ENCODE results near the gene TECPR2.
A peak's percentile ranks its signal among the peaks of the same experiment; 100 is the strongest.
"Not testable (repeated sequence)": the region's sequence is repeated elsewhere in the genome, so short reads cannot be mapped to it uniquely, and the experiment has no call there.

Gene TECPR2

DNA sequence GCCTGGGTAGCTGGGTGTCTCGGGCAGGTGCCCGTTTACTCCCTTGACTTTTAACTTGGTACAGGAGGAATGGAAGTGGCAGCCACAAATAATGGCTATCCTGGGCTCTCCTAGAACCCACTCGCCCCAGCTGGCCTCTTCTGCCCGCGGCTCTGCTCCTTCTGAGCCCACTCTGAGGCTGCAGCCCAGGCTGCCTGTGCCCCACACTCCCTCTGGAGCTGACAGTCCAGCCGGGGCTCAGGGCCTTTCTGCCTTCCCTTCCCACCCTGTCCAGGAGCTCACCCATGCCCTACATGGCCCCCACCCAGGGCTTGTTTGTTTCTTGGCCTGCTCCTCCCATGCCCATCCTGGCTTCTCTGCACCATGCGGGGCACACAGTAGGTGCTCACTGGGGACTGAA, 27.6 kb upstream of the TECPR2 start:
- no peak for DNase-seq

DNA sequence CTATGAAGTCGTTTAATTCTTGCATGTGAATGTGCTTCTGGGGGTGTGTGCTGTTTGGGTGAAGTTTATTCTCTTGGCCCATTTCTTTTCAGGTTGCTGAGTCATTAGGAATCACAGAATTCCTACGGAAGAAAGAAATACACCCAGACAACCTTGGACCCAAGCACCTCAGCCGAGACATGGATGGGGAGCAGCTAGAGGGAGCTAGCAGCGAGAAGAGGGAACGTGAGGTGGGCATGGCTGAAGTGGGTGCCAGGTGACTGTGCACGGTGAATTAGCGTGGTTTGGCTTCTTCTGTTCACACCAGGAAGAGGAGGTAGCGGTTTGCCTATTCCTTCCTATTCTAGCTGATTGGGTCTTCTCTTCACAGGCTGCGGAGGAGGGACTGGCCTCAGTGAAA, 24.0 kb upstream of the TECPR2 start:
- DNase-seq = no peak

DNA sequence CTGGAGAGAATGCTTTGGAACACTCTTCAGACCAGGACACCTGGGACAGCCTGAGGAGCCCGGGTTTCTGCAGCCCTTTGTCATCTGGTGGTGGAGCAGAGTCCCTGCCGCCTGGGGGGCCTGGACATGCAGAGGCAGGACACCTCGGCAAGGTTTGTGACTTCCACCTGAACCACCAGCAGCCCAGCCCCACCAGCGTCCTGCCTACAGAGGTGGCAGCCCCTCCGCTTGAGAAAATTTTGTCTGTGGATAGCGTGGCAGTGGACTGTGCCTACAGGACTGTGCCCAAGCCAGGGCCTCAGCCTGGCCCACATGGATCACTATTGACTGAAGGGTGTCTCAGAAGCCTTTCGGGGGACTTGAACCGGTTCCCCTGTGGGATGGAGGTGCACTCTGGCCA, 21.2 kb upstream of the TECPR2 start:
- no peak for DNase-seq

DNA sequence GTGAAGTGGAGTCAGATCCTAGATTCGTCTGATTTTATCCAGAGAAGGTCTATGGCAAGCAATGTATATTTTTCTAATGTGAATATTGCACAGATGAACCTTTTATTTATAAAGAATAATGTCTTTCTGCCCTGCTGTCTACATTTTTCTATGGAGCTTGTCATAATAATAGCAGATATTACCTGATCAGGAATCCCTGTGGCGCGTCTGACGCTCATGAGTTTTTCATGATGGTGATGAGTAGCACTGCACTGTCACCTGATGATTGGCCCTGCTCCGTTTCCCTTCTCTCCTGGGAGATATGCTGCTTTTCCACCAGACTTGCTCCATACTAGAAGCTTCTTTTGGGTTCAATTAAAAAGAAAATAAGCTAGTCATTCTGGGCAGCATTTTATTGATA, 20.5 kb upstream of the TECPR2 start:
- no peak for DNase-seq

DNA sequence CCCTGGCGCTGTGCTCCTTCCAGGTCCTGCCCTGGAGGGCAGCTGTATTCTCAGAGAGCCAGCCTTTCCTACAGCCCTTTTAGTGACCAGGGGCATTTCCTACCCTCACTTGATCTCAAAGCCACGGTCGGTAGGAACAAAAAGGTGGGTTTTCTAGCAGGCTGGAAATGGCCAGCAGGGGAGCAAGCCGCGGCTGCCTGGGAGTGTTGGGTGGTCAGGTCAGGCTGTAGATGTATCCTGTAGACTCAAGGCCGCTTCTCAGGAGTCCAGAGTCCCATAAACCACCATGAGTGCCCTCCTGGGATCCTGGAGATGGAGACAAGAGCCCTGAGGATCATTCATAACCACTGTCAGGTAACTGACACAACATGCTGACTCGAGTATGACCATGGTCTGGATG, 18.7 kb upstream of the TECPR2 start:
- DNase-seq = no peak

DNA sequence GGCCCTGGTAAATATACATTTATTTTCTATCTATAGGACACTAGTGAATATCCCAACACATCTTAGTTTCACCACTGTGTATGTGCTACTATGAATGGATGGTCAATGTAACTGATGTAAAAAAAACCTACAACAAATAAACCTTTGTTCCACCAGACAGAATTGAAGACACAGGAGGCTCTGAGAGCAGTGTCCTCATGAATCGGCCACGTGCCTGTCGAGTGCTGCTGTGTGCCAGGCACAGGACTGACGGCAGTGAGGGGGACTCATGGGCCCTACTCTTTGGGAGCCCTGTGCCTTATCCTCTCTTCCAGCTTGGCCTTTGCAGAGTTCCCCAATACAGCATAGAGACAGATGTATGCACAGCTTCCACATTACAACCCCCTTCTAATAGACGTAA, 18.3 kb upstream of the TECPR2 start:
- no peak for DNase-seq

DNA sequence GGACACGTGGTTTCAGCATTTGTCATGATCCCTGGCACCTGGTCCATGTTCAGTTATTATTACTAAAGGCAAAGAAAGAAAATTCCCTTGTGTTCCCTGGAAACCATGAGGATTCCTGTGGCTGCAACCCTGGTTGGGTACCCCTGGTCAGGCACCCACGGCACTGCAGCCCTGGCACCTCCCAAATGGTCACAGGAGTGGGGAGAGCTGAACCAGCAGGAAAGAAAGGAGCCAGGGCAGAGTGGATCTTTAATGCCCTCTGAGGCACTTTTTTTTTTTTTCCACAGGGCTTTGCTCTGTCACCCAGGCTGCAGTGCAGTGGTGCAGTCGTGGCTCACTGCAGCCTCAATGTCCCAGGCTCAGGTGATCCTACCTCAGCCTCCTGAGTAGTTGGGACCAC, 17.5 kb upstream of the TECPR2 start:
- DNase-seq = no peak

DNA sequence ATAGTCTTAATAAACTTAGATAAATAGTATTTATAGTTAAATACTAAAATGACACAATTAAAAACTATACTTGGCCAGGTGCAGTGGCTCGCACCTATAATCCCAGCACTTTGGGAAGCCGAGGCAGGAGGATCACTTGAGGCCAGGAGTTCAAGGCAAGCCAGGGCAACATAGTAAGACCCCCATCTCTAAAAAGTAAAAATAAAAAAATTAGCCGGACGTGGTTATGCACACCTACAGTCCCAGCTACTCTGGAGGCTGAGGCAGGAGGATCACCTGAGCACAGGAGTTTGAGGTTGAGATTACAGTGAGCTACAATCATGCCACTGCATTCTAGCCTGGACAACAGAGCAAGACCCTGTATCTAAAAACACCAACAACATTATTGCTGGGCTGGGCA, 16.1 kb upstream of the TECPR2 start:
- DNase-seq = no peak

DNA sequence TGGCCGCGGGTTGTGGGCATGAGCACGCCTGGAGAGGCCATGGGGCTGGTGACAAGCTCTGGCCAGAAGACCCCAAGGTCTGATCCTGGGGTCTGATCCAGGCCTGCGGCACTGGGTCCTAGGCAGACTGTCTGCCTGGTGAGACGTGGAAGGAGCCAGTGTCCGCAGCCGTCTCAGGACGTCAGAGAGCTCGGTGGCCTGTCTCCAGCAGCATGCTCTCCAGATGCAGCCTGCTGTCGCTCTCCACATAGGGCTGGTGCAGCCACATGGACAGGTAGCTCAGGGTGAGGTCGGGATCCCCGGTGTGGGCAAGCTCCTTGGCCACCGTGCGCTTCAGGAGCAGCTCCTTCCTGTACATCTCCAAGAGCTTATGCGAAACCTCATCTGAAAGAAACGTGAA, 14.4 kb upstream of the TECPR2 start:
- DNase-seq = no peak

DNA sequence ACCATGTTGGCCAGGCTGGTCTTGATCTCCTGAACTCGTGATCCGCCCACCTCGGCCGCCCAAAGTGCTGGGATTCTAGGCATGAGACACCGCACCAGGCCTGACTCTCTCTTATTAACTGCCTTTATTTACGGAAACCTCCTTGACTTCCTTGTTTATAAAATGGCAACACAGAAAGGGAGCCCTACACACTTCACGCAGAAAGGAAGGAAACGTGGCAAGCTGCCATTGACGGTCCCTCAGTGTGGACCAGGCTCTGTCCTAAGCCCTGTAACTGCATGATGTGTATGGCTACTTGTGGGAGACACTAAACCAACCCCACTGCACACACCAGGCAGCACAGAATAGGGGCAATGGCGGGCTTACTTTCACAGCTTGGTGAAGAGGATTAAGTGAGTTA, 11.7 kb upstream of the TECPR2 start:
- DNase-seq = no peak

DNA sequence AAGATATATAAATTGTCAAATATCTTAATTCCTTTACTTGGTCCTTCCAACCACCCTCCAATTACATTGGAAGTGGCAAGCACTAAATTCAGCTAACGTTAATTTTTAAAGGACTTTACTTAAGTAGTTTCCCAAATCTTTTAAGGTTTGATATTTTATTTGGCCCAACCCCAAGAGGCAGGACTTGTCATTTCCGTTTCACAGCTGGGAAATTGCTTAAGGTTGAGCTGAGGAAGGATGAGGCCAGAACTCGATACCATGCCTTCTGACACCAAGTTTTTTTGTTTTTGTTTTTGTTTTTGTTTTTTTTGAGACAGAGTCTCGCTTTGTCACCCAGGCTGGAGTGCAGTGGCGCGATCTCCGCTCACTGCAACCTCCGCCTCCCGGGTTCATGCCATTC, 11.1 kb upstream of the TECPR2 start:
- DNase-seq = not testable (repeated sequence)

DNA sequence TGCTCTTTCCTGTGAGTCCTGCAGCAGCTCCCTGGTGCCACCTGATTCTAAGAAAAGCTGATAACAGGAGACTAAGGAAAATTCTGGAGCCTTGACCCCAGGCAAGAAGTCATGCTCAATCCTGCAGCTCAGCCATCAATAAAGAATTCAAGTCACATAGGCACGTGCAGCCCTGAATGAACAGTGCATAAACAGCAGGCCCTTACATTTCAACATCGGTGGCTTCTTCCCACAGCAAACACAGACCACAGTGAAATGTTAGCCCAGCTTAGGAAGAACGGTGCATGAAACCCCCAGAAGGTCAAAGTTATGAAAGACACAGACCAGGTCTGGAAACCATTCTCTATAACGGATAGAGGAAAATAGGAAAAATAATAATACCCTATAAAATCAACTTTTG, 10.5 kb upstream of the TECPR2 start:
- no peak for DNase-seq

DNA sequence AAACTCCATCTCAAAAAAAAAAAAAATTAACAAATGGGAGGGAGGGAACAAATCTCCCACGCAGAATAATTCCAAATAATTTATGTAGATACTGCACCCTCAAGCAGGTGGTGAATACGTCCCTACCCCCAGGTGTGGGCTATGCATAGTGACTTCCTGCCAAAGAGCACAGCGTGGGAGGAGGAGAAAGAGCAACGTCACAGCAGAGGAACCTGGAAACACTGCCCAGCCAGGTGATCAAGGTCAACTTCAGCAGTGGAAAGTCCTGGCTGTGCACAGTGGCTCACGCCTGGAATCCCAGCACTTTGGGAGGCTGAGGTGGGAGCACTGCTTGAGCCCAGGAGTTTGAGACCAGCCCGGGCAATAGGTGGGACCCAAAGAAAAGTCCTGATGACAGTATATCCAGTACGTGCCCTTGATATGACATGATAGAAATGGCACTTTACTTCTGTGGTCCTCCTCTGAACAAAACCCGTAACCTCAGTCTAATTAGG, 9.6 kb upstream of the TECPR2 start:
- no peak for DNase-seq

DNA sequence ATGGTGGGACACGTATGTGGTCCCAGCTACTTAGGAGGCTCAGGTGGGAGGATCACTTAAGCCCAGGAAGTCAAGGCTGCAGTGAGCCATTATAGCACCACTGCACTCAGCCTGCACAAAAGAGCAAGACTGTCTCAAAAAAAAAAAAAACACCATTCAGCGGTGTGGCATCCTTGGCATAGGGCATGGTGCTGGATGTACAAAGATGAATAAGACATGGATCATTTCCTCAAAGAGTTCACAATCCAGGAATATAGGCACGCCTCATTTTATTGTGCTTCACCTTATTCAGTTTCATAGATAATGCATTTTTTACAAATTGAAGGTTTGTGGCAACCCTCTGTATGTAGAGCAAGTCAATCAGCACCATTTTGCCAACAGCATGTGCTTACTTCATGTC, 6.5 kb upstream of the TECPR2 start:
- DNase-seq = no peak

DNA sequence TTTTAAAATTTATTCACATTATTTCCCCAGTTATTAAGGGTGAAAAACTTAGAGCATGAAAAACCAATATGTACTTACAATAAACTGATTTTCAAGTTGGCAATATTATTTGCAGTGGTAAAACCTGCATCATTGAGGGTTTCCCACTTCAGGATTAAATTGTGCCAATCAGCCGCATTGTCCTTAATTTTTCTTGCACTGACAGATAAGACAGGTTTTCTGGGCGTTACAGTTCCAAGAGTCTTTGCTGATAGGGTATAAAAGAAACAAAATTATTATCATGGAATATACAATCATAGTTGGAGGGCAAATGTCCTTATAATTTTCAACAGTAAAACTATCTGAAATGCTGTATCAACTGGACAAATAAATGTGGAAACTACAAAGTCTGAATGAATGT, 3.4 kb upstream of the TECPR2 start:
- DNase-seq = no peak

DNA sequence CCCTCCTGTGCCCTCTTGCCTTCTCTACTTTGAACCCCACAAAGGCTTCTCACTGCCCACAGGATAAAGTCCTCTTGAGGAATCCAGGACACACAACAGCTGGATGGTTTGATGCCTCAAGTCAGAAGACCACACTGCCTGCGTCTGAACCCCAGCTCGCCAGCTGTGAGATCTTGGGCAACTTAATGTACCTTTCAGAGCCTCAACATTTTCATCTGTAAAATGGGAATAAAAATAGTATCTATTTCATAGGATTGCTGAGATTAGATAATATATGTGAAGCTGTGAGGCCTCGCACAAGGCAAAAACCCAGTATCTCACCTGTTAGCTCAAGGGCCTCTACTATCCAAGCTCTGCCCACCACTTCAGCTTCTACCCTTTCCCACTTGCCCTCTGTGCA, 2.4 kb upstream of the TECPR2 start:
- DNase-seq = no peak

DNA sequence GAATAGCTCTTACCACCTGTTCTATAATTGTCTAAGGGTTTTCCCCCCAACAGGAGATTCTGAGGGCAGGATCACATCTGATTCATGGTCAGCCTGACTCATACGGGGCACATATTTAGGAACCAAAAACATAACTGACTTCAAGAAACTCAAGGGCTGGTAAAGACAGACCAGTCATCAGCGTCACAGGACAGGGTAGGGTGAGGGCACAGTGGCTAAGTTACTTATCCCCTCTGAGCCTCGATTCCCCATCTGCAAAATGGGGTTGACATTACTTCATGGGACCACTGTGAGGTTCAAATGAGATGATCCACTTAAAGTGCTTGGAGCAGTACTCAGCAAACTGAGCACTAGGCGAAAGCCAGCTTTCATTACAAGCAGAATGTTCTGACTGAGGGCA, 657 bp upstream of the TECPR2 start:
- peak; percentile 72 for DNase-seq

DNA sequence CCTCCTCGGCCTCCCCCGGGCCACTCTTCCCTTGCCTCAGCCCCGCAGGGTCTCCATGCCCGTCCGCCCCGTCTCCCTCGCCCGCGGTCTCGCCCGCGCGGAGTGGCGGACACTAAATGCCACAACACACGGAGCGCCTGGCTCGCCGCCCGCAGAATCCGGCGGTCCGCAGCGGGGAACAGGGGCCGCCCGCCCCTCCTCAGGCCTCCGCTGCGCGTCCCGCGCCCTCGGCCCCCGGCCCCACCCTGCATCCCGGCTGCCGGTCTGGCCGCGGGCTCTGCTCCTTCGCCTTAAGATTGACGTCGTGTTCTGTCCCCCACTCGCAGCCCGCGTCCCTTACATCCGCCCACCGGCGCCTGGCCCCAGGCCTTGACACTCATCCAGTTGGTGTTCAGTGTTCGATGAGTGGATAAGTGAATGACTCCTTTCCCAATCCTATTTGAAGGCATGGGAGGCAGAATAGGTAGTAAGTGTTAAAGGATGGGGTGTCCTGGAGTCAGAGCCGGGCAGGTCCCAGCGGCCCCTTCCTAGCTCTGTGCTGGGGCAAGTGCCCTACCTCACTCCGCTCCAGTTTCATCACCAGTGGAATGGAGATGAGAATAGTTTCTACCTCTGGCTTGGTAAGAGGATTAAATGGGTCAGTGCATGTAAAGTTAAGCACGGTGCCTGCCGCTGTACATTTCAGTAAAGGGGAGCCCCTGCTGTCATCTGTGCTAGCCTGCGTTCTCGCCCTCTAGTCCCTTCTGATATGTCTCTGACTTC, 622 bp downstream of the TECPR2 start:
- DNase-seq = peak; percentile 57

DNA sequence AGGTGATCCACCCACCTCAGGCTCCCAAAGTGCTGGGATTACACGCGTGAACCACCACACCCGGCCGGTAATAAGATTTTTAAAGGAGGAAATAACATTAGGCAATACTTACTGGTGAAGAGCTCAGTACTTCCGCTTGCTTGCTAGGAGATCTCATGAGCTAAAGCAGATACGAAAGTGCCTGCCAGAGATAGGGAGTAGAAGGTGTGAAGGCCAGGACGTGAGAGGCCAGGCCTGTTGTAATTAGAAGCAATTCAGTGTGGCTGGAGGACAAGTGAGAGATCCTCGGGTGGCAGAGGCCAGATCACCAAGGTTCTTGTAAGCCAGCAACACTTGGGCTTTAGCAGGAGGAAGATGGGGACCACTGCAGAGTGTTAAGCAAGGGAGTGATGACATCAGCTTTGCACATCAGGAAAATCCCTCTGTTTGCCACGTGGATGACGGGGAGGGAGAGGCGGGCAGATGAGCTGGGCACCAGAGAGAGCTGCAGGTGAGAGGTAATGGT, 7.6 kb downstream of the TECPR2 start:
- DNase-seq = no peak

DNA sequence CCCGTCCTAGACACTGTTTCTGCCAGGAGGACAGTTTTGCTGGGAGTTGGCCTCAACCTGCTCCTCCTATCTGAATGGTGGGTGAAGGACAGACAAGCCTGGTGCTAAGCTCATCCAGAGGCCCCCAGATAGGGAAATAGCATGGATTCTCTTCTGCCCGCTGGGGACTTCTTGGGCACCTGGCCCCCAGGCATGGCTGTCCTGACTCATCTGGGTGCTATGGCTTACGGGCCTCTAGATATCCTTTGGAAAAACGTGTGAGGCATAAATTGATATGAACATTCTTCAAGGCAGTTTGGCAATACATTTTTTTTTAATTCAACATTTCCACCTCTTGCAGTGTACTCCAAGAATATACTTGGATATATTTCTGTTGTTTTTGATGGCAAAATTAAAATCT, 8.6 kb downstream of the TECPR2 start:
- no peak for DNase-seq

DNA sequence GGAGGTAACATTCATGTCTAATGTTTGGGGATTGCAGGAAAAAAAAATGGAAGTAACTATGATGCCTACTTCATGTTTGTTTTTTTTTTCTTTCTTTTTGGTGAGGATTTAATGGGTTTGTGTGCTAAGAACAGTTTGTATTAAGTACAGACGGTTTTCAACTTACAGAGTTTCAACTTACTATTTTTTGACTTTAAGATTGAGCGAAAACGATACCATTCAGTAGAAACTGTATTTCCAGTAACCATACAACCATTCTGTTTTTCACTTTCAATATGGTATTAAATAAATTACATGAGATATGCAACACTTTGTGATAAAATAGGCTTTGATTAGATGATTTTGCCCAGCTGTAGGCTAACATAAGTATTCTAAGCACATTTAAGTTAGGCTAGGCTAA, 10.4 kb downstream of the TECPR2 start:
- no peak for DNase-seq

DNA sequence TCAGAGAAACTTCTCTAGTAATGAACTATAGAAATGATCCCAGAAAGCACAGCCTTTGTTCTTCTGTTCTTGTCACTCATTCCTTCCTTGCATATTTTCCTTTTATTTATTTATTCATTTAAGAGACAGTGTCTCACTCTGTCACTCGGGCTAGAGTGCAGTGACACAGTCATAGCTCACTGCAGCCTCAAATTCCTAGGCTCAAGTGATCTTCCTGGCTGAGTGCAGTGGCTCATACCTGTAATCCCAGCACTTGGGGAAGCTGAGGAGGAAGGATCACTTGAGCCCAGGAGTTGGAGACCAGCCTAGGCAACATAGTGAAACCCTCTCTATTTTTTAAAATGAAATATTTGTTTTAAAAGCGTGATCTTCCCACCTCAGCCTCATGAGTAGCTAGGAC, 11.5 kb downstream of the TECPR2 start:
- no peak for DNase-seq

DNA sequence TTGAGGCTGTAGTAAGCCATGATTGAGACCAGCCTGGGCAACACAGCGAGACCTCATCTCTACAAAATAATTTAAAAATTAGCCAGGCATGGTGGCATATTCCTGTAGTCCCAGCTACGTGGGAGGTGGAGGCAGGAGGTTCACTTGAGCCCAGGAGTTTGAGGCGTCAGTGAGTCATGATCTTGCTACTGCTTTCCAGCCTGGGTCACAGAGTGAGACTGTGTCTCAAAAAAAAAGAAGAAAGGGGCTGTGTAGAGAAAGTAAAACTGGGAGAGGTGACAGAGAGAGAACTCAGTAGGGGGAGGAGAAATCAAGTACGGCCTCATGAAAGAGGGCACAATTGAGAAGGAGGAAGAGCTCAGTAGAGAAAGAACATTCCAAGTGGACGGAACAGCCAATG, 12.4 kb downstream of the TECPR2 start:
- no peak for DNase-seq

DNA sequence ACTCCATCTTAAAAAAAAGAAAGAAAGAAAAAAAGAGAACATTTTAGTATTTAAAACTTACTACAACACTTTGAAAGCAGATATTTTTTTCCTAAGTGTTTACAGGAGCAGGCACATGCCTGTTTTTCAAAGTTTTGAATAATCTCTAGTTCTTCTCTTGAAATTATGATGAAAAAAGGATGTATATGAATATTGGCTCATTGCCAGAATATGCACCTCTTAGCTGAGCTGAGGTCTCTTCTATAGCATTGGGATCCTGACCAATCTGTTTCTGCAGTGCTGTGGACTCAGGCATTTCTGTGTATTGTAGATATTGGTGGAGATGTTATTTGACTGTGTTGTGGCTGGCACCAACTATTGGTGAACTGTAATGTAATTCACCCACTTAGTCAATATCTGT, 15.0 kb downstream of the TECPR2 start:
- no peak for DNase-seq

DNA sequence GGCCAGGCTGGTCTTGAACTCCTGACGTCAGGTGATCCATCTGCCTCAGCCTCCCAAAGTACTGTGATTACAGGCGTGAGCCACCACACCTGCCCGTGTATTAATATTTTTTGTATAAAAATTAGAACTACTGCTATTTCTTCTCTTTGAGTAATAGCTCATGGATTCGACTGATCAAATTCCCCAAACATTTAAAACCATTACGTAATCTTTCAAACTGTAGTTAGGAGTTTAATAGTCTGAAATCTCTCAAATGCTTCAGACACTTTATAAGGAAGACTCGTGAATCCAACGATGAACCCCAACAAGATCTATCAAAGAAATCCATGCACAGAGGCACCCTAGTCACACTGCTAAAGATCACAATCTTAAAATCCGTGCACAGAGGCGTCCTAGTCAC, 16.1 kb downstream of the TECPR2 start:
- no peak for DNase-seq
